Stimulated activated naive CD4-positive, alpha-beta T cell (primary cell): ENCODE data around the gene PRR16.
"Not testable (repeated sequence)": the region's sequence is repeated elsewhere in the genome, so short reads cannot be mapped to it uniquely, and the experiment has no call there.

ENCODE experiments used
- DNase-seq, 6 experiments: peaks; one replicate each; lab custom pipeline; 2025; lab: John Stamatoyannopoulos, UW

The PRR16 gene

DNA sequence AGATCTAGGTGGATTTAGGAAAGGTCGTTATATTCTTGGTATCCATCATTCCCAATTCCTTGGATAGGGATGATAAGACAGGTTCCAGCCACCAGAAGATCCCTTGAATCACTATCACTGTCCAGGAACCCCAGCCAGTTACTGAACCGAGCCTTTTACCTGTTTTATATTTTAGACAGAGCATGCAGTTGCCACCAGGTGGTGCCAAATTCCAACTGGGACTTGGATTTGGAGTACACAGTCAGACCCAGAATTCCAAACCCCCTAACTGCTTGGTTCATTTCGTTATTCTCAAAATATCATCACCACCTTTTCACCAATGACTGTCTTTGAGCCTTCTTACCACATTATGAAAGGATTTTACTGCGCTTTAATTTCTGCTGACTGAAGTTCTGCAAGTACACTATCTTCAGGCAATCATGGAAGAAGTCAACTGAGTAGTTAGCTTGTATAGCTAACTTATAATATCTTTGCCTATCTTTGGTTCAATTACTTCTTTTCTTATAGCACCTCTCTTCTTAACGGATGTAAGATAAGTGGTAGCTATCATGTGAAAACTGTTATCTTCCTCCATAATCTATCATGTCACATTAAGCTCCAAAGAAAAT lies 191.8 kb downstream of the PRR16 start:
- DNase-seq = no peak

GRCh38 chr5:120657104-120657503 lies 193.0 kb downstream of the PRR16 start:
- DNase-seq = no peak

DNA sequence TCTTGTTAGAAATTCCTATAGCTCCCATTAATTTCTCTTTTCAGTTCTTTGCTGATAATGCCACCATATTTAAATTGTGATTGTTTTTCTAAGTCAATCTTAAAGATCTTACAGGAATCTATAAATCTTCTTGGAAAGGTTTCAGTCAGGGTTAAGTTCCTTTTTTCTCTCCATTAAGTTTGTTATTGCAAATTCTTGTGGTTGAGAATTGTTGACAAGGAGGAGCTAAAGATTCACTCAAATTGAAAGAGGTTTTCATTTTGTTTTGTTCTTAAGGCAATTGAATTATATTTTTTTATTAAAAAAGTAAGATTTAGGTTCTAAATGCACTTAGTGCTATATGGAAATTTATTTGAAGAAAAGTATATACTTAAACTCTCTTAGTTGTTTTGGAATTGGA lies 213.4 kb downstream of the PRR16 start:
- DNase-seq = no peak

DNA sequence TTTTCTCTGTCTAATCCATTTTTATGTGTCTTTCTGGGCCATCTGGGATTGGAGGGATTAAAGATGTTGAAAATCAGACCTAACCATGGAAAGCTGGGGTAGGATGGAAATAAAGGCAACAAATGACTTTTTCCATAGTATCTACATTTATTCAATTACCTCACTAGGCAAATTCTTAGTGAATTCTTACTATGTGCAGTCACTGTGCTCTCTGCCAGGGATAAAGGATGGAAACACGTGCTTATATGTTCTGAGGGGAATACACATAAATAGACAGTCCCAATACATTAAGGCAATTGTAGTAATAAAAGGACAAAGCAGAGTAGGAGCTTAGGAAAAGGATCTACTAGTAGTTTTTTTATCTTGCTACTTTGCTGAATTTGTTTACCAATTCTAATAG lies 214.2 kb downstream of the PRR16 start:
- DNase-seq = no peak

- no peak for DNase-seq
Observed at GRCh38 chr5:120682851-120683250, 218.8 kb downstream of the PRR16 start.

DNA sequence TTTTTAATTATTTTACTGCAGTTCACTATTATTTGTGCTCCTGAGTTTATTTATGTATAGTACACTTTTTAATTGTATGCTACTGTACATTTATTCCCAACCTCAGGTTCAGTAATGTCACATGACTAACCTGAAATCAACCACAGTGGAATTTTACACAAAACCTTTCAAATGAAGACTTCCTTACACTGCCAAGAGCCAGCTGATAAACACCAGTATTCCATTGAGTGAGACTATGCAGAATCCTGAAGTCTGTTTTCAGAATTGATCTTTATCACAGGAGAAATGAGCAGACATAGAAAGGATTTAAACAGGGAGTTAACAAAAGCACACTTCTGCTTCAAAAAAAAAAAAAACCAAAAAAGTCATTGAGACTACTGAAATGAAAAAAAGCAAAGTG lies 219.5 kb downstream of the PRR16 start:
- DNase-seq = no peak

DNA sequence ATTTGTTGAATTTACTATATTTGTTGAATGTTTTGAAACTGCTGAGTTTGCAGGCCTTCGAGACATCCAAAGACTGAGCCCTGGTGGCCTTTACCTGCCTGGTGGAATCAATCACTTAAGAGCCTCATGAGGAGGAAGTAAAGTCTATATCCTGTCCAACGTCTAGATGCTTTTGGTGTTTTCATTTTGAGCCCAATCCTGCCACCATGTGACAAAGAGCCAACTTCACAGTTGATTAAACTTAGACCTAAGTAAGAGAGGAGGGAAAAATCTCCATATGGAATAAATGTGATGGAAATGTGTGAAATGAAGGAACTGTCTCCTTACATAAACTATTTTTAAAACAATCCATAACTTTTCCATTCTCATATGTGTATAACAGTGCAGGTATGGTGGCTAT lies 220.1 kb downstream of the PRR16 start:
- no peak for DNase-seq

GRCh38 chr5:120684749-120685415 lies 220.8 kb downstream of the PRR16 start:
- DNase-seq = no peak

- DNase-seq = no peak
Observed at GRCh38 chr5:120690621-120691407, 226.7 kb downstream of the PRR16 start.

- no peak for DNase-seq
Observed at GRCh38 chr5:120692325-120692724, 228.2 kb downstream of the PRR16 start.

DNA sequence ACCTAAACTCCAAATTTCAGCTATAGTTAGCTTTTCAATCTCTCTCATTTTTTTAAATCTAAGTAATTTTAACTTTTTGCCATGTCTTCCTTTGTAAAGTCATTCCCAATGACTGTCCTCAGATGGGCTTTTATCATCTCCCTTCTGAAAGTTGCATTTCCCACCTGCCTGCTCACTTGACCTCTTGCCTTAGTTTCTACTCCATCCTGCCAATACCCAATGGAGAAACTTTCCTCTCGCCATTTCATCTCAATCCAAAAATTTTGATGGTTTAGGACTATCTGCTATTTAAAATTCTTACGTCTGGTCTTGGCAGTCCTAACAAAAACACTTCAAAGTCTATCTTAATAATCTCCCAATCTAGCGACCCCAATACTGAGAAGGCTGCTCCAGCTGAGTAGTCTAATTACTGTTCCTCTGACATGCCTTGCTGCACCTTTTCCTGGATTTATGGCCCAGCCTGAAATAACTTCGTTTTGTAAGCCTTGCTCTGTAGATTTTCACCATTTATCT lies 231.3 kb downstream of the PRR16 start:
- no peak for DNase-seq

DNA sequence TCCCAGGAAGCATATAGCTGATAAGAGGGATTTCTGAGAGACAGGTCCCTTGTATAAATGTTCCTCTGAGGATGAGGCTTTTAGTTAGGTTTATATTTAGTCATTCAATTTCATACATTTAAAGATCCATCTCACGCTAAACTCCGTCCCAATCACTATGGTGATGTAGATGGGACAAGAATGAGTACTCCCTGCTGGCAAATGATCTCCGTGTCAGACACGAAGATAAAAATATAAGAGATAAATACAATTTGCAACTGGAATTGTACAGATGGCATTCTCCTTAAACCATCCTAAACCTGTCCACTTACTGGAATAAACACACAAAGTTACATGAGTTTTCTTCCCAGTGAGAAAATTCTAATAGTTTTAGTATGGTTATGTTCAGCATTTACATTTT lies 233.0 kb downstream of the PRR16 start:
- DNase-seq = no peak

DNA sequence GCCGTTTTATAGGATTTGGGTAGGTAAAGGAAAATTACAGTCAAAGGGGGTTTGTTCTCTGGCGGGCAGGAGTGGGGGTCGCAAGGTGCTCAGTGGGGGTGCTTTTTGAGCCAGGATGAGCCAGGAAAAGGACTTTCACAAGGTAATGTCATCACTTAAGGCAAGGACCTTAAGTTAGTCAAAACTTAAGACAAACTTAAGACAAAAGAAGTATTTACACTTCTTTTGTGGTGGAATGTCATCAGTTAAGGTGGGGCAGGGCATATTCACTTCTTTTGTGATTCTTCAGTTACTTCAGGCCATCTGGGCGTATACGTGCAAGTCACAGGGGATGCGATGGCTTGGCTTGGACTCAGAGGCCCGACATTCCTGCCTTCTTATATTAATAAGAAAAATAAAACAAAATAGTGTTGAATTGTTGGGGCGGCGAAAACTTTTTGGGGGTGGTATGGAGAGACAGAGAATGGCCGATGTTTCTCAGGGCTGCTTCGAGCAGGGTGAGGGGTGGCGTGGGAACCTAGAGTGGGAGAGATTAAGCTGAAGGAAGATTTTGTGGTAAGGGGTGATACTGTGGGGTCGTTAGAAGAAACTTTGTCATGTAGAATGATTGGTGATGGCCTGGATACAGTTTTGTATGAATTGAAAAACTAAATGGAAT lies 233.7 kb downstream of the PRR16 start:
- not testable (repeated sequence) for DNase-seq

GRCh38 chr5:120700653-120701052 lies 236.6 kb downstream of the PRR16 start:
- not testable (repeated sequence) for DNase-seq

- not testable (repeated sequence) for DNase-seq
Observed at GRCh38 chr5:120702817-120703538, 238.9 kb downstream of the PRR16 start.

DNA sequence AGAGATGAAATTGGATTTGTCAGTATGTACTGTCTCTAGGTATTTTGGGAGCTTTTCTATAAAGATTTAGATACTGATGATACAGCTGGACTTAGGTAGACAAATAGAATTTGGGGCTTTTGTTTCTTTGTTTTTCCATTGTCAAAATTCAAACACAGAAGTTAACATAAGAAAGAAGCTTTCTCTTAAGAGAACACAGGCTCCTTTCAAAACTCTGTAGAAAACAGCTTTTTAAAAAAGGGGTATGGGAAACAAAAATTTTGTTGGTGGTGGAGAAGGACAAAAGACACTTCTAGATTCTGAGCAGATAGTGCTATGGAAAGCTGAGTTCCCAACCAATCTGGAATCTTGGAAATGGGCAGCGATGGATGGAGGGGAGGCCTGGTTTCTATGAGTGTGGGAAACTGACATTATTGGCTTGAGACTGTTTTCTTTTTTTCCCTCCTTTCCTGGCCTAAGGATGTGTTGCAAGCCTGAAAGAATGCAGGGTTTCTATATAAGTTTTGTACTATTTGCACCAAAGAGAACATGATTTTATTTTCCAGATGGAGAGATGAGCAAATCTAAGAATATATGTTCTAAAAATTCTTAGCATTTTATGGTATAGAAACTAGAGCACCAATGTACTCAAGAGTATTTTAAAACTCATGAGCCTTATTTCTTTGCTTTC lies 240.0 kb downstream of the PRR16 start:
- DNase-seq = no peak

DNA sequence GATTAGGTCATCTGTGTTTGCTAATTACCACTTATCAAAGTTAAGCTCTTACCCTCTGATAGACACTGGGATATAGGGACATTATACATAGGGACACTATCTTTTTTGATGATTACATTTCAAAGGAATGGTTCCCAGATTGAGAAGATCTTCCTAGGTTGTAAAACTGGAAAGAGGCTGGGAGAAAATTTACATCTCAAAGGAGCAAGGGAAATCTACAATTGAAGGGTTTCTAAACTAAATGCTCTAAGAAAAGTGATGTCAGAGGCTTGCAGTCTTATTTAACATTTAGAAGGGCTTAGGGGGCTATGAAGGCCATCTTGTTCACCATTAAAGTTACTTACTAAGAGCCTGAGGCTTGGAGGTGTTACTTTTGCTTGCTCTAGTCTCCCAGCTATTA lies 242.8 kb downstream of the PRR16 start:
- DNase-seq = no peak

GRCh38 chr5:120717381-120717780 lies 253.3 kb downstream of the PRR16 start:
- DNase-seq = no peak

DNA sequence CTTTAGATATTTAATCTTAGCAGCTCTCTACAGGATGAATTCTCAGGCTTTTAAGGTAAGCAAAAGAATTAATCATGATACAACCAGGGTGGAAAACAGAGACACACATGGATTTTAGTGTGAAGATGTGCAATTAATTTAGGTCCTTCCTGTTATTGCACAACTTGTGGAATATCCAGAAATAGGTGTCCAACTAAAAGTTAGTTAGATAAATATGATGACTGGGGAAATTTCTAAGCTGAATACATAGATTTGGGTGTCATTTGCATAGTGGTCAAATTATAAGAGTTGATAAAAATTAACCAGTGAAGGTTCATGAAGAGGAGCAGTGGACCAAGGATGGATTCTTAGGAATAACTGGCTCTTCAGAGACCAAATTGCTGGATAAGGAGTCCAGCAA lies 266.1 kb downstream of the PRR16 start:
- no peak for DNase-seq

DNA sequence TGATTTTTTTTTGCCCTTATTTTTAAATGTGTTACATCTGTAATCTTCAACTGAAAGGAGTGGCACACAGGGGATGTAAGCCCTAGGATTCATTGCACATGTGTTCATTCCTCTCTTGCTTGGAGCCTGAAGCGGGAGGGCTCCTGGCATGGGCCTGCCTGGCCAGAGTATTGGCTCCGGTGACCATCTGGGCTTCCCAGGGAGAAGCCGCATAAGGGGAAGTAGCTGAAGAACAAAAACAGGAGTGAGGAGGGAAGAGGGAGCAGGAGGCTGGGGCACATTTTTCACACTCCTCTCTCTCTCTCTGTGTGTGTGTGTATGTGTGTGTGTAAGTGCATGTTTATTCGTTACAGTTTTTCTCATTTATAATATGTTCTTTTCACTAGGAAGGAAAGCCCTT lies 269.9 kb downstream of the PRR16 start:
- no peak for DNase-seq

- no peak for DNase-seq
Observed at GRCh38 chr5:120735076-120735475, 271.0 kb downstream of the PRR16 start.
